Left lung (tissue), 10 donors: ENCODE results near the gene CYTH2. TPM values are rescaled to one million over a fixed set of nuclear protein-coding genes. Genes with fewer than 3 reads are reported as not detected.

Experiments
- ATAC-seq: fragments of 200-7000 bp; cut with Tn5 transposase; one replicate; pipeline ENCODE4 v1.9.1; 2020; ENCODE audit warnings: moderate library complexity
- DNase-seq, 4 donors: peaks; one replicate each; pipeline ENCODE4 v3.0.0-alpha.2; 2013 to 2020
- H3K27ac ChIP-seq, 2 donors: fragments of 200-600 bp; sonication (generic) in 1 of 2; one replicate each; pipeline versions ENCODE4 v1.5.0 to v1.8.0; 2020 to 2021
- H3K27me3 ChIP-seq, 2 donors: fragments of 200-600 bp; sonication (generic) in 1 of 2; one replicate each; pipeline versions ENCODE4 v1.5.0 to v1.8.0; 2020 to 2021
- H3K36me3 ChIP-seq, 2 donors: fragments of 200-600 bp; sonication (generic) in 1 of 2; one replicate each; pipeline versions ENCODE4 v1.5.0 to v1.8.0; 2020 to 2021
- H3K4me1 ChIP-seq, 2 donors: fragments of 200-600 bp; one replicate each; pipeline ENCODE4 v1.8.0; 2021
- H3K4me3 ChIP-seq, 2 donors: fragments of 200-600 bp; sonication (generic) in 1 of 2; one replicate each; pipeline versions ENCODE4 v1.5.0 to v1.8.0; 2020 to 2021; ENCODE audit warnings: mild to moderate bottlenecking in 1 of 2
- H3K9me3 ChIP-seq, 2 donors: fragments of 200-600 bp; sonication (generic) in 1 of 2; one replicate each; pipeline versions ENCODE4 v1.5.0 to v1.8.0; 2020 to 2021
- CTCF ChIP-seq, 2 donors: fragments of 200-600 bp; sonication (generic) in 1 of 2; IDR thresholded peaks; one replicate each; pipeline versions ENCODE4 v1.5.0 to v1.8.0; 2021; ENCODE audit warnings: antibody characterized with exemption in 2 of 2
- intact Hi-C, 2 donors: fragments of 100-400 bp; cut with DNase I; formaldehyde crosslinking; loops; one replicate each; pipeline versions ENCODE4 v1.11.2 to v1.14.2; 2022
- polyA plus RNA-seq, 6 donors: library from polyadenylated mRNA; unstranded; fragments of 120-200 nt; gene quantifications; one replicate each; pipeline ENCODE4 v1.2.1, GENCODE V29; 2013; ENCODE audit not compliant: insufficient read length in 6 of 6
- total RNA-seq, 2 donors: library from RNA; stranded (reverse); fragmentation: NEBNext Ultra II Directional; extraction: Animal tissue kit (Norgen Biotek cat#: 25700); gene quantifications; one replicate each; pipeline ENCODE4 v1.2.1, GENCODE V29; 2021
- donor health status: DM: no; HTN: yes; CAD: no.
- donor health status: DM: no; HTN: no; CAD: no.

CYTH2 gene
- total and polyA plus RNA-seq, 8 donors = 49.8 to 108 (median 88.7) TPM

- Histone ChIP-seq H3K27me3 (peaks cover 0 to 4% of the 10 kb centered on the region in 2 donors), H3K27ac (no peak overlapping the region), H3K4me1 (peaks cover 8 to 23% of the 10 kb centered on the region in 2 donors), H3K9me3 (no peaks in the 10 kb centered on the region), H3K4me3 (no peak overlapping the region), H3K36me3 (peaks cover 0 to 57% of the 10 kb centered on the region in 2 donors)
- intact Hi-C loops = no loop called here
- no peak for TF ChIP-seq CTCF (IDR thresholded peaks at IDR 0.05)
- no peak for ATAC-seq
- DNase-seq = no peak
These were observed 9.4 kb downstream of the CYTH2 start for GRCh38 chr19:48478339-48479256.

- Histone ChIP-seq H3K4me3 (no peak overlapping the region), H3K4me1 (peaks cover 8 to 23% of the 10 kb centered on the region in 2 donors), H3K9me3 (no peaks in the 10 kb centered on the region), H3K27me3 (peaks cover 0 to 4% of the 10 kb centered on the region in 2 donors), H3K27ac (peak overlapping the region in 1 of 2 donors; percentile 72), H3K36me3 (peaks cover 0 to 46% of the 10 kb centered on the region in 2 donors)
- DNase-seq (no peak), ATAC-seq (peak; percentile 7)
- intact Hi-C loops = no loop called here
- TF ChIP-seq CTCF (IDR thresholded peaks at IDR 0.05) = no peak
These were observed 10.5 kb downstream of the CYTH2 start for GRCh38 chr19:48479686-48480085.

- H3K9me3 ChIP-seq = no peaks in the 10 kb centered on the region
- peak; percentile 66 for ATAC-seq
- H3K4me1 ChIP-seq = peaks cover 8 to 23% of the 10 kb centered on the region in 2 donors
- intact Hi-C loops = no loop called here
- peak overlapping the region; percentile 72 for H3K27ac ChIP-seq
- peak overlapping the region; percentile 26 to 40 for H3K4me3 ChIP-seq
- H3K36me3 ChIP-seq = peaks cover 0 to 41% of the 10 kb centered on the region in 2 donors
- H3K27me3 ChIP-seq = peaks cover 0 to 4% of the 10 kb centered on the region in 2 donors
- peak in 1 of 4 donors; percentile 55 for DNase-seq
- TF ChIP-seq CTCF (IDR thresholded peaks at IDR 0.05) = no peak
These were observed 11.0 kb downstream of the CYTH2 start for GRCh38 chr19:48480183-48480557.

GRCh38 chr19:48480558-48481500 is 11.7 kb downstream of the CYTH2 start:
- peak; percentile 72 for ATAC-seq
- Histone ChIP-seq H3K4me3 (peak overlapping the region; percentile 26 to 40), H3K27ac (peak overlapping the region; percentile 72), H3K4me1 (peaks cover 8 to 23% of the 10 kb centered on the region in 2 donors), H3K9me3 (no peaks in the 10 kb centered on the region), H3K27me3 (peaks cover 0 to 4% of the 10 kb centered on the region in 2 donors), H3K36me3 (peaks cover 0 to 35% of the 10 kb centered on the region in 2 donors)
- peak in 3 of 4 donors; percentile 38 to 88 (median 43) for DNase-seq
- TF ChIP-seq CTCF (IDR thresholded peaks at IDR 0.05) = no peak
- intact Hi-C loops = no loop called here
